Skeletal muscle tissue (tissue), 4 donors: ENCODE results near the gene FGFR3. TPM values are rescaled to one million over a fixed set of nuclear protein-coding genes. Genes with fewer than 3 reads are reported as not detected.
"Not testable (repeated sequence)": the region's sequence is repeated elsewhere in the genome, so short reads cannot be mapped to it uniquely, and the experiment has no call there.

Source experiments
- H3K27ac ChIP-seq: one replicate; pipeline ENCODE4 v1.7.0; 2013; ENCODE audit warnings: mild to moderate bottlenecking, low read depth, low read length, inconsistent platforms
- H3K27me3 ChIP-seq, 3 donors: one replicate each; pipeline ENCODE4 v1.7.0; 2013; ENCODE audit warnings: low read length in 3 of 3; ENCODE audit not compliant: control insufficient read depth in 3 of 3, insufficient read depth in 3 of 3
- H3K36me3 ChIP-seq, 3 donors: one replicate each; pipeline ENCODE4 v1.7.0; 2013; ENCODE audit warnings: low read length in 3 of 3; ENCODE audit not compliant: control insufficient read depth in 3 of 3, insufficient read depth in 3 of 3
- H3K4me1 ChIP-seq, 3 donors: one replicate each; pipeline ENCODE4 v1.7.0; 2013; ENCODE audit warnings: low read length in 3 of 3, mild to moderate bottlenecking in 3 of 3; ENCODE audit not compliant: control insufficient read depth in 3 of 3, insufficient read depth in 3 of 3
- H3K4me3 ChIP-seq, 3 donors: one replicate each; pipeline ENCODE4 v1.7.0; 2013; ENCODE audit warnings: low read length in 3 of 3
- H3K9ac ChIP-seq, 3 donors: one replicate each; pipeline ENCODE4 v1.7.0; 2013; ENCODE audit warnings: low read length in 3 of 3, mild to moderate bottlenecking in 3 of 3, moderate library complexity in 2 of 3, low read depth in 1 of 3
- H3K9me3 ChIP-seq, 3 donors: one replicate each; pipeline ENCODE4 v1.7.0; 2013; ENCODE audit warnings: low read length in 3 of 3; ENCODE audit not compliant: control insufficient read depth in 3 of 3
- total RNA-seq: library from RNA; depleted of rRNA; stranded (reverse); fragments of >200 nt; gene quantifications from one replicate; pipeline ENCODE4 v1.2.3, GENCODE V29; 2014
- donor health status: Osteomylitis.

FGFR3 gene
- total RNA-seq, 1 donor from 2014 or later = 0.52 TPM

DNA sequence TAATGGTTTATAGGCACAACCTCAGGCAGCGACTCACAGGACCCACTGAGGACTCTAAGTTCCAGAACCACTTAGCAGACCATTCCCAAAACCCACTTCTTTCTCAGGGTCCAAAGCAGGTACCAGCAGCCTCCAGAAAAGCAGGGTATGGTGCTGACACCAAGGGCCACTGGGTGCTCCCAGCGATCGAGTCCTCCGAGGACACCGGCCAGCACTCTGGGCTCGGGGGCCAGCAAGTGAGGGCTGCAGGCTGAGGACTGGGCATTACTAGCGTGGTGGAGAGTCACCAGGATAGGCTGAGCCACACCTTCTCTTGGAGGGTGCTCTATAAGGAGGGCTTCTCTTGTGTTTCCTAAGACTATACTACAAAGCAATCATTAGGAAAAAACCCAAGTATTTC lies 43.6 kb downstream of the FGFR3 start:
- no peak overlapping the region for H3K4me3 ChIP-seq
- H3K9me3 ChIP-seq = no peaks in the 10 kb centered on the region
- peaks cover 0 to 2% (median 0%) of the 10 kb centered on the region in 3 donors for H3K4me1 ChIP-seq
- H3K9ac ChIP-seq = no peak overlapping the region
- peaks cover 64 to 74% (median 68%) of the 10 kb centered on the region in 3 donors for H3K36me3 ChIP-seq
- no peak overlapping the region for H3K27ac ChIP-seq
- H3K27me3 ChIP-seq = no peaks in the 10 kb centered on the region

DNA sequence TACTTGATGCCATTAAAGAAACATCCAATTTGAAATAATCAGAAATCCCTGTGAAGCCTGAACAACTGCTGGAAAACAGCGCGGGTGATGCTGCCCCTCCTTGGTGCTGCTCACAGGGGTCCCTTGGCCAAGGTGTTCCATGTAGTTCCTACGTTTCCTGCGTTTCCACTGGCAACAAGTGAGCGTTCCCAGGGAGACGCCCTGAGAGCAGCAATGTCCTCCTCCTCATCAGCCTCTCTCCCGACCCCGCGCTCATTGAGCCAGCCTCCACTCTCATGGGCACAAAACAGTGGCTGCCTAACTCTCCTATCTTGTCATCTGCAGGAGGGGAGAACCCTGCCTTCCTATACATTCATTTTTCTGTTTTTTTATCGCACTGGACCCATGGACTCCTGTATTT lies 44.0 kb downstream of the FGFR3 start:
- no peak overlapping the region for H3K9ac ChIP-seq
- peaks cover 0 to 6% (median 4%) of the 10 kb centered on the region in 3 donors for H3K4me1 ChIP-seq
- H3K36me3 ChIP-seq = peaks cover 61 to 73% (median 68%) of the 10 kb centered on the region in 3 donors
- no peak overlapping the region for H3K4me3 ChIP-seq
- H3K27ac ChIP-seq = no peak overlapping the region
- H3K27me3 ChIP-seq = no peaks in the 10 kb centered on the region
- no peaks in the 10 kb centered on the region for H3K9me3 ChIP-seq

DNA sequence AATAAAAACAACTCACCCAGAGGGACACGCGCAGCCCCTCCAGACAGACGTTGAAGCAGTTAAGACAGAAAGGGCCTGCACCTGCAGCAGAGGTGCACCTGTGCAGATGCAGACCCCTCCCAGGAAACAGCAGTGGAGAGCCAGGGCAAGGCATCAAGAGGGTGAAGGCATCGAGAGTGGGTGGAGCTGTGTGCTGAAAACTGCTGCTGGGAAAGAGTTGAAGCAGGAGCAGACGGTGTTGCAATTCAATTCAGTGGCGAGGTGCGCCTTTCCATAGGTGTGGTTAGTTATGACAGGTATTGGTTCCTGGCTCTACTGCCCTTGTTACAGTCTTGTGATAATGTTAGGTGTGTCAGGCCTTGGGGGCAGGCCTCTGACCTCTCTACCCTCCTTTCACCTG lies 46.2 kb downstream of the FGFR3 start:
- peaks cover 48 to 64% (median 57%) of the 10 kb centered on the region in 3 donors for H3K36me3 ChIP-seq
- no peak overlapping the region for H3K4me3 ChIP-seq
- no peak overlapping the region for H3K9ac ChIP-seq
- H3K27me3 ChIP-seq = no peaks in the 10 kb centered on the region
- no peaks in the 10 kb centered on the region for H3K9me3 ChIP-seq
- peaks cover 0 to 24% (median 21%) of the 10 kb centered on the region in 3 donors for H3K4me1 ChIP-seq
- H3K27ac ChIP-seq = no peak overlapping the region

DNA sequence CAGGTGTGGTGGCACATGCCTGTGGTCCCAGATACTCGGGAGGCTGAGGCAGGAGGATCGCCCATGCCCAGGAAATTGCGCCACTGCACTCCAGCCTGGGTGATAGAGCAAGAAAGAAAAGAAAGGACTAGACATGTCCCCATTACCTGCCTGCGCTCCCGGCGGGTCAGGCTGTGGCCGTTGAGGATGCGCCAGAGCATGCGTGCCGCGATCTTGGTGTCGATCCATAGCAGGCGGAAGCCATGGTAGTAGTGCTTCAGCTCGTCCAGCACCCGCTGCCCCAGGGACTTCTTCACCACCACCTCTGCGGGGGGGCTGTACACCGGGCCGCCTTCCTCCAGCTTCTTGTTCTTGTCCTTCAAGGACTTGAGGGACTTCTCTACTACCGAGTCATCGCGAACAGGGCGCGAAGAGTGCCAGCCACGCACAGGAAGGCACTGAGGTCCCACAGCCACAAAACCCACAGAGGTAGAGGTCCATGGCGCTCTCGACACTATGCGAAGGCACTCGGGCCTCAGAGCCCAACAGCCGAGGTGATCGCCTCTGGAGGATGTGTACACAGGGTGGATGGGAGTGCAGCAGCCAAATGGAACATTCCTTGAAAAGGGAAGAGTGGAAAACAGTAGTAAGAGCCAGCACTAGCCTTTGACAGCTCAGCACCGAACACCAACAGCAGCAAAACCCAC lies 48.3 kb downstream of the FGFR3 start:
- H3K4me3 ChIP-seq = no peak overlapping the region

DNA sequence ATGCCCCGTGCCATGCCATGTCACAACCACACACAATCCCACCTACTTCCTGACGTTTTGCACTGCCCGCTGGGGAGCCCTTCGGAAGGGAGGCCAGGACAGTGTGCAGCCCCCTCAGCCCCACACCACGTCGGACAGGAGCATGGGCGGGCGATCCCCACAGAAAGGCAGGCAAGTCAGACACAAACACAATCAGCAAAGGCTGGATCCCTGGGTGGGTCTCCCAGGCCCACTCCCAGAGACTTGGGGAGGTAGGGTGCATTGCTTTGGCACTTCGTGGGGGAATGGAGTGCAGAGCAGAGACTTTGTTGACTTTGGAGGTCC lies 48.8 kb downstream of the FGFR3 start:
- H3K27ac ChIP-seq = no peak overlapping the region
- H3K4me3 ChIP-seq = no peak overlapping the region
- peaks cover 0 to 24% (median 21%) of the 10 kb centered on the region in 3 donors for H3K4me1 ChIP-seq

More for the DNA sequence above, 48.3 kb downstream of the FGFR3 start:
- H3K27ac ChIP-seq = no peak overlapping the region
- peaks cover 0 to 24% (median 21%) of the 10 kb centered on the region in 3 donors for H3K4me1 ChIP-seq
- H3K9me3 ChIP-seq = no peaks in the 10 kb centered on the region
- H3K27me3 ChIP-seq = no peaks in the 10 kb centered on the region
- peaks cover 31 to 46% (median 41%) of the 10 kb centered on the region in 3 donors for H3K36me3 ChIP-seq
- peak overlapping the region in 2 of 3 donors; percentile 8 to 43 for H3K9ac ChIP-seq

DNA sequence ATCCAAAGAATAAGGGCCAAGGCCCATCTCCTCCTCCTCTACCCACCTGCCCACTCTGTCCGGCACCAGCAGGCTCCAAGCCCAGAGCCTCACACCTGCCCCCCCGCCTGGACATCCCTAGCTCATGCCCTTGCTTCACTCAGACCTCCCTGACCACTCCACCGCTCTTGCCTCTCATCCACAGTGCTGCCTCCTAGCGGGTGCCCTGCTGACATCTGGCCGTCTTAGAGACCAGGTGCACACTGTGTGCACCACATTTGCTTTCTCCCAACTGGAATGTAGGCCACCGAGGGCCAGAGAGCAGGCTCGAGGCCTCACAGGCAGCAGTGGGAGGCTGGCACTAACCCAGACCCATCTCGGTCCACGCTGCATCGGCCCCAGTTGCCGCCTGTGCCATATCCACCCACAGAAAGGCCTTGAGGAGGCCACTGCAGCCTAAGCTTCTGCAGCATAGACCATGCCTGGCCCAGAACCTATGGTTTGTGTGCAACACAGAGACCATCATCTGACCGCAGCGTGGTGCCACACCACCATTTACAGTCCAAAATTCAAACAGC lies 49.3 kb downstream of the FGFR3 start:
- H3K4me3 ChIP-seq = no peak overlapping the region
- peaks cover 0 to 24% (median 21%) of the 10 kb centered on the region in 3 donors for H3K4me1 ChIP-seq
- peak overlapping the region in 1 of 3 donors; percentile 33 for H3K9ac ChIP-seq
- no peak overlapping the region for H3K27ac ChIP-seq
- no peaks in the 10 kb centered on the region for H3K27me3 ChIP-seq
- H3K36me3 ChIP-seq = peaks cover 27 to 35% (median 35%) of the 10 kb centered on the region in 3 donors
- no peaks in the 10 kb centered on the region for H3K9me3 ChIP-seq

More for the DNA sequence above, 48.8 kb downstream of the FGFR3 start:
- Histone ChIP-seq H3K9me3 (no peaks in the 10 kb centered on the region), H3K27me3 (no peaks in the 10 kb centered on the region), H3K36me3 (peaks cover 28 to 40% (median 37%) of the 10 kb centered on the region in 3 donors), H3K9ac (peak overlapping the region in 2 of 3 donors; percentile 8 to 43)

DNA sequence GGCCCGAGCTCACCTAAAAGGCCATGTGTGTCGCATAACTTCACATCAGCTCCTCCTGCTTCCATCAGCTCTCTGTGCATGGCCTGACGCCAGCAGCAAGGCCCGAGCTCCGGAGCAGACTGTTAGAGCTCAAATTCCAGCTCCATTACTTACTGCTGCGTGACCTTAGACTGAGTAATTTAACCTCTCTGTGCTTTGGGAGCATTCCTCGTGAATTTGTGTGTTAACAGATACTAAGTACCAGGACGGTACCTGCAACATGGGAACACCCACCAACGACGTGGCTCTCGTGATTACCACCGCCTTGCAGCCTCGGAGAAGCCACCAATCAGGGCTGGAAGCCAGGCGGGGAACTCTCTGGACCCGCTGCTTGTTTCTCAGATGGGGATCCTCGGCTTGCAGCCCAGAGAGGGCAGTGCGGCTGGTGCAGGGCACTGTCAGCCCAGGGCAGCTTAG lies 49.9 kb downstream of the FGFR3 start:
- no peak overlapping the region for H3K27ac ChIP-seq

DNA sequence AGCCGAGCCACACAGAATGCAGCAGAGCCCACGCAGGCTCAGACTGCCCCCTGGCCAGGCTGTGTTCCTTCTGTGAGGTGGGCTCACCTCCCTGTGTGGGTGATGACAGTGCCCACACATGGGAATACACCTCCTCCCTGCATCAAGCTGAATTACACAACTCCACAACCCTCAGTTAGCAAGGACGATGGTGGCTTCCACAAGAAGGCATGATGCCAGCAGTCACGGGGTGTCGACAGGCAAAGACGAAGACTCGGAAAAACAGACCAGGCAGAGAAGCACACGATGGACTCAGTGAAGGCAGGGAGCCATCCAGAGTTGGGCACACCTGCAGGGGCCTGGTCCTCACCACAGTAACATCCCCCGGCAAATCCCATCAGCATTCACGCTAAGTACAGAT lies 50.8 kb downstream of the FGFR3 start:
- Histone ChIP-seq H3K9ac (peak overlapping the region in 1 of 3 donors; percentile 33), H3K9me3 (no peaks in the 10 kb centered on the region), H3K4me3 (no peak overlapping the region), H3K27me3 (no peaks in the 10 kb centered on the region), H3K36me3 (peaks cover 24 to 33% (median 30%) of the 10 kb centered on the region in 3 donors), H3K4me1 (peaks cover 0 to 24% (median 21%) of the 10 kb centered on the region in 3 donors), H3K27ac (no peak overlapping the region)

More for the DNA sequence above, 49.9 kb downstream of the FGFR3 start:
- Histone ChIP-seq H3K4me3 (no peak overlapping the region), H3K36me3 (peaks cover 28 to 35% (median 35%) of the 10 kb centered on the region in 3 donors), H3K27me3 (no peaks in the 10 kb centered on the region), H3K9ac (peak overlapping the region in 1 of 3 donors; percentile 33), H3K9me3 (no peaks in the 10 kb centered on the region), H3K4me1 (peaks cover 0 to 24% (median 21%) of the 10 kb centered on the region in 3 donors)

DNA sequence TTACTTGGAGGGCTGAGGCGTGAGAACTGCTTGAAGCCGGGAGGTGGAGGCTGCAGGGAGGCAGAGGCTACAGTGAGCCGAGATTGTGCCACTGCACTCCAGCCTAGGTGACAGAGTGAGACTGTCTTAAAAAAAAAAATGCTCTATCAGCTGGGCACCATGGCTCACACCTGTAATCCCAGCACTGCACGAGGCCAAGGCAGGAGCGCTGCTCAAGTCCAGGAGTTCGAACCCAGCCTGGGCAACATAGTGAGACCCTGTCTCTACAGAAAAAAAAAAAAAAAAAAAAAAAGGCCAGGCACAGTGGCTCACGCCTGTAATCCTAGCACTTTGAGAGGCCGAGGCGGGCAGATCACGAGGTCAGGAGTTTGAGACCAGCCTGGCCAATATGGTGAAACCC lies 51.5 kb downstream of the FGFR3 start:
- H3K27ac ChIP-seq, H3K27me3 ChIP-seq, H3K9ac ChIP-seq, H3K9me3 ChIP-seq, H3K4me3 ChIP-seq: not testable (repeated sequence)
- Histone ChIP-seq H3K36me3 (peaks cover 17 to 26% (median 23%) of the 10 kb centered on the region in 3 donors), H3K4me1 (peaks cover 0 to 24% (median 21%) of the 10 kb centered on the region in 3 donors)

DNA sequence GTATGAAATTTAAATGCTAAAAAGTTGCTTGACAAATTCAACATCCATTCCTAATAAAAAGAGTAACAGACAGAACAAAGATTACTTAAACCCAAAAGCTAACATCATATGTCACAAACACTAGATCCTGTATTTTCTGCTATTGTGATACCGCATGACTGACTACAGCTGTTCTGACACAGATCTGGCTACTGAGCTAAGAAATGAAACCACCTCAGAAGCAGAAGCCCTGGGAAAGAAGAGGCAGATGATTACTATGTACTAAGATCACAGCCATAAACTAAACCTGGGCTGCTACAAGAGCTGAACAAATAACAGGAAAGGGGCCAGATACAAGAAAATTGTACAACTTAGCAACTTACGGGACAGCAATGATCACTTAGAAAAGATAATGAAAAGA lies 53.5 kb downstream of the FGFR3 start:
- H3K36me3 ChIP-seq = peaks cover 7 to 14% (median 8%) of the 10 kb centered on the region in 3 donors
- H3K4me3 ChIP-seq = no peak overlapping the region
- no peak overlapping the region for H3K27ac ChIP-seq
- H3K4me1 ChIP-seq = peaks cover 8 to 32% (median 28%) of the 10 kb centered on the region in 3 donors
- H3K9me3 ChIP-seq = no peaks in the 10 kb centered on the region
- H3K27me3 ChIP-seq = no peaks in the 10 kb centered on the region
- H3K9ac ChIP-seq = no peak overlapping the region
